Neural cell (in vitro differentiated cells): ENCODE measurements around the gene TMEM269. TPM values are rescaled to one million over a fixed set of nuclear protein-coding genes. Genes with fewer than 3 reads are reported as not detected.

Source experiments
- H2AFZ ChIP-seq: fragments of 200-600, 300-800 bp; sonication (generic), shearing (Covaris generic); 2 replicates; pipeline ENCODE4 v1.6.0; 2014; ENCODE audit warnings: low read depth, mild to moderate bottlenecking, antibody characterized with exemption, low read length, moderate library complexity
- H3F3A ChIP-seq: fragments of 200-600 bp; shearing (Covaris generic); 2 replicates; pipeline ENCODE4 v1.6.1; 2016; ENCODE audit warnings: mild to moderate bottlenecking, moderate library complexity, mixed read lengths, antibody characterized with exemption, low read length; ENCODE audit not compliant: insufficient read depth, poor library complexity, severe bottlenecking
- H3K27ac ChIP-seq: fragments of 200-600, 300-800 bp; sonication (generic), shearing (Covaris generic); 2 replicates; pipeline ENCODE4 v1.5.1; 2014; ENCODE audit warnings: mild to moderate bottlenecking, low read length, moderate library complexity
- H3K27me3 ChIP-seq: fragments of 300-800, 200-600 bp; sonication (generic), shearing (Covaris generic); 2 replicates; pipeline ENCODE4 v1.6.0; 2014; ENCODE audit warnings: mild to moderate bottlenecking, low read depth, low read length, moderate library complexity; ENCODE audit not compliant: insufficient read depth
- H3K36me3 ChIP-seq: fragments of 300-800, 200-600 bp; sonication (generic), shearing (Covaris generic); 2 replicates; pipeline ENCODE4 v1.5.1; 2014; ENCODE audit warnings: mild to moderate bottlenecking, antibody characterized with exemption, low read length, moderate library complexity; ENCODE audit not compliant: insufficient read depth
- H3K4me2 ChIP-seq: fragments of 300-800, 200-600 bp; sonication (generic), shearing (Covaris generic); 2 replicates; pipeline ENCODE4 v1.6.0; 2014; ENCODE audit warnings: mild to moderate bottlenecking, low read length
- H3K4me3 ChIP-seq: fragments of 300-800, 200-600 bp; sonication (generic), shearing (Covaris generic); 2 replicates; pipeline ENCODE4 v1.5.1; 2014; ENCODE audit warnings: mild to moderate bottlenecking, low read length, moderate library complexity
- H3K79me2 ChIP-seq: fragments of 200-600 bp; shearing (Covaris generic); replicated peaks from 2 replicates; pipeline ENCODE4 v1.6.0; 2014; ENCODE audit warnings: mild to moderate bottlenecking, low read length, moderate library complexity; ENCODE audit not compliant: insufficient read depth
- H3K9ac ChIP-seq: fragments of 300-800, 200-600 bp; sonication (generic), shearing (Covaris generic); 2 replicates; pipeline ENCODE4 v1.6.1; 2016; ENCODE audit warnings: mild to moderate bottlenecking, low read length, mixed read lengths
- H3K9me2 ChIP-seq: fragments of 200-600 bp; shearing (Covaris generic); 2 replicates; pipeline ENCODE4 v1.6.1; 2016; ENCODE audit warnings: mild to moderate bottlenecking, low read length, mixed read lengths; ENCODE audit not compliant: insufficient read depth
- H3K9me3 ChIP-seq: fragments of 200-600, 300-800 bp; sonication (generic), shearing (Covaris generic); 2 replicates; pipeline ENCODE4 v1.6.1; 2016; ENCODE audit warnings: mild to moderate bottlenecking, mixed run types, low read length, moderate library complexity, mixed read lengths
- H4K20me1 ChIP-seq: fragments of 200-600 bp; shearing (Covaris generic); 2 replicates; pipeline ENCODE4 v1.6.1; 2016; ENCODE audit warnings: mild to moderate bottlenecking, mixed run types; ENCODE audit not compliant: insufficient read depth
- CTCF ChIP-seq: fragments of 450-650 bp; IDR thresholded peaks from 2 replicates; pipeline ENCODE4 v1.5.1; 2014; ENCODE audit warnings: antibody characterized with exemption, mild to moderate bottlenecking, moderate library complexity; ENCODE audit not compliant: poor library complexity, severe bottlenecking
- EP300 ChIP-seq: fragments of 450-650 bp; conservative IDR thresholded peaks from 2 replicates; pipeline ENCODE4 v1.6.1; 2014; ENCODE audit warnings: antibody characterized with exemption, mild to moderate bottlenecking, moderate library complexity; ENCODE audit not compliant: poor library complexity, severe bottlenecking
- EZH2 ChIP-seq: fragments of 200-600, 300-800 bp; shearing (Covaris generic), sonication (generic); IDR thresholded peaks from 2 replicates; pipeline ENCODE4 v1.6.1; 2014; ENCODE audit warnings: antibody characterized with exemption, low read length, borderline replicate concordance, mild to moderate bottlenecking; ENCODE audit not compliant: insufficient read depth, poor library complexity, severe bottlenecking
- MXI1 ChIP-seq: fragments of 450-650 bp; conservative IDR thresholded peaks from 2 replicates; pipeline ENCODE4 v1.6.1; 2014; ENCODE audit warnings: antibody characterized with exemption, mild to moderate bottlenecking; ENCODE audit not compliant: poor library complexity, severe bottlenecking
- POLR2AphosphoS5 ChIP-seq: IDR thresholded peaks from 2 replicates; pipeline ENCODE4 v1.6.1; 2012
- RAD21 ChIP-seq: fragments of 450-650 bp; conservative IDR thresholded peaks from 2 replicates; pipeline ENCODE4 v1.6.1; 2014; ENCODE audit warnings: antibody characterized with exemption, mild to moderate bottlenecking, moderate library complexity
- REST ChIP-seq: IDR thresholded peaks from 2 replicates; pipeline ENCODE4 v1.6.1; 2012; ENCODE audit warnings: borderline replicate concordance
- SMC3 ChIP-seq: fragments of 450-650 bp; conservative IDR thresholded peaks from 2 replicates; pipeline ENCODE4 v1.6.1; 2014; ENCODE audit warnings: antibody characterized with exemption, mild to moderate bottlenecking, moderate library complexity; ENCODE audit not compliant: poor library complexity
- TAF1 ChIP-seq: IDR thresholded peaks from 2 replicates; pipeline ENCODE4 v1.6.1; 2012; ENCODE audit warnings: low read depth
- polyA plus RNA-seq: library from polyadenylated mRNA; depleted of rRNA; stranded (reverse); fragments of >200 nt; gene quantifications from 2 replicates; pipeline ENCODE4 v1.2.3, GENCODE V29; 2014

The TMEM269 gene
- polyA plus RNA-seq, 1 donor from 2014 or later = 1.1 TPM

GRCh38 chr1:42806171-42806570 is 21.4 kb downstream of the TMEM269 start:
- TF ChIP-seq SMC3 (no peak), TAF1 (no peak), CTCF (no peak), EP300 (no peak), EZH2 (no peak), RAD21 (no peak), POLR2AphosphoS5 (no peak), REST (no peak), MXI1 (no peak)
- H4K20me1 ChIP-seq = no peaks in the 10 kb centered on the region
- no peak overlapping the region for H3K9ac ChIP-seq
- no peak overlapping the region for H3K27ac ChIP-seq
- H3K36me3 ChIP-seq = no peaks in the 10 kb centered on the region
- no peaks in the 10 kb centered on the region for H3K9me2 ChIP-seq
- H3K4me2 ChIP-seq = no peak overlapping the region
- no peaks in the 10 kb centered on the region for H3K9me3 ChIP-seq
- H3K4me3 ChIP-seq = no peak overlapping the region
- H3K79me2 ChIP-seq = peaks cover under 1% of the 10 kb centered on the region
- no peaks in the 10 kb centered on the region for H3F3A ChIP-seq
- no peaks in the 10 kb centered on the region for H3K27me3 ChIP-seq
- no peak overlapping the region for H2AFZ ChIP-seq

- no peaks in the 10 kb centered on the region for H3K9me3 ChIP-seq
- H3K9me2 ChIP-seq = no peaks in the 10 kb centered on the region
- no peak overlapping the region for H3K27ac ChIP-seq
- peaks cover 4% of the 10 kb centered on the region for H3K79me2 ChIP-seq
- H3F3A ChIP-seq = no peaks in the 10 kb centered on the region
- H3K4me2 ChIP-seq = no peak overlapping the region
- no peaks in the 10 kb centered on the region for H3K27me3 ChIP-seq
- H2AFZ ChIP-seq = no peak overlapping the region
- H3K4me3 ChIP-seq = no peak overlapping the region
- no peaks in the 10 kb centered on the region for H3K36me3 ChIP-seq
- TF ChIP-seq CTCF (no peak), POLR2AphosphoS5 (no peak), SMC3 (no peak), EP300 (no peak), RAD21 (no peak)
- no peaks in the 10 kb centered on the region for H4K20me1 ChIP-seq
- H3K9ac ChIP-seq = no peak overlapping the region
These were observed 21.8 kb downstream of the TMEM269 start for GRCh38 chr1:42806593-42806992.
